Astrocyte (in vitro differentiated cells and primary cell): ENCODE results near the gene PDIA5. TPM values are rescaled to one million over a fixed set of nuclear protein-coding genes. Genes with fewer than 3 reads are reported as not detected.

Source experiments
- DNase-seq: peaks from one replicate; pipeline ENCODE4 v3.0.0-alpha.2; 2010; ENCODE audit warnings: low read depth
- FAIRE-seq: peaks from 2 replicates; lab custom pipeline; 2011; peaks lifted over from hg19 to GRCh38; lab: Jason Lieb, UNC
- H2AFZ ChIP-seq: 2 replicates; pipeline ENCODE4 v1.6.0; 2012; ENCODE audit warnings: low read depth, low read length, inconsistent platforms
- H3K27ac ChIP-seq: 2 replicates; pipeline ENCODE4 v1.5.1; 2011; ENCODE audit warnings: low read depth, low read length, inconsistent platforms
- H3K27me3 ChIP-seq: 2 replicates; pipeline ENCODE4 v1.6.0; 2011; ENCODE audit warnings: low read length, inconsistent platforms; ENCODE audit not compliant: insufficient read depth
- H3K36me3 ChIP-seq: 2 replicates; pipeline ENCODE4 v1.5.1; 2011; ENCODE audit warnings: low read length, inconsistent platforms; ENCODE audit not compliant: insufficient read depth
- H3K4me1 ChIP-seq: 2 replicates; pipeline ENCODE4 v1.5.1; 2011; ENCODE audit warnings: low read length, inconsistent platforms; ENCODE audit not compliant: insufficient read depth
- H3K4me2 ChIP-seq: 2 replicates; pipeline ENCODE4 v1.6.0; 2012; ENCODE audit warnings: low read length, inconsistent platforms
- H3K4me3 ChIP-seq: 2 replicates; pipeline ENCODE4 v1.5.1; 2011; ENCODE audit warnings: low read depth, mild to moderate bottlenecking, low read length, inconsistent platforms; ENCODE audit not compliant: insufficient read depth
- H3K79me2 ChIP-seq: 2 replicates; pipeline ENCODE4 v1.6.0; 2012; ENCODE audit warnings: mild to moderate bottlenecking, low read length, inconsistent platforms; ENCODE audit not compliant: insufficient read depth
- H3K9ac ChIP-seq: 2 replicates; pipeline ENCODE4 v1.6.0; 2012; ENCODE audit warnings: mild to moderate bottlenecking, low read length, inconsistent platforms
- H3K9me3 ChIP-seq: 2 replicates; pipeline ENCODE4 v1.5.1; 2012; ENCODE audit warnings: low read depth, mild to moderate bottlenecking, low read length, inconsistent platforms; ENCODE audit not compliant: insufficient read depth
- H4K20me1 ChIP-seq: 2 replicates; pipeline ENCODE4 v1.6.0; 2012; ENCODE audit warnings: low read length, inconsistent platforms; ENCODE audit not compliant: insufficient read depth
- H3K27ac Mint-ChIP-seq: one replicate; pipeline ENCODE4 v1.8.0; 2021; ENCODE audit warnings: mild to moderate bottlenecking, mixed read lengths; ENCODE audit not compliant: unreplicated experiment
- H3K27me3 Mint-ChIP-seq: one replicate; pipeline ENCODE4 v1.8.0; 2021; ENCODE audit warnings: low read depth, mixed read lengths; ENCODE audit not compliant: unreplicated experiment
- H3K36me3 Mint-ChIP-seq: one replicate; pipeline ENCODE4 v1.8.0; 2021; ENCODE audit warnings: low read depth, mixed read lengths; ENCODE audit not compliant: unreplicated experiment
- H3K4me1 Mint-ChIP-seq: one replicate; pipeline ENCODE4 v1.8.0; 2021; ENCODE audit warnings: low read depth, mixed read lengths; ENCODE audit not compliant: unreplicated experiment
- H3K4me3 Mint-ChIP-seq: one replicate; pipeline ENCODE4 v1.8.0; 2021; ENCODE audit warnings: mild to moderate bottlenecking, moderate library complexity, mixed read lengths; ENCODE audit not compliant: unreplicated experiment
- H3K9me3 Mint-ChIP-seq: one replicate; pipeline ENCODE4 v1.8.0; 2021; ENCODE audit warnings: mild to moderate bottlenecking, mixed read lengths; ENCODE audit not compliant: unreplicated experiment
- CTCF ChIP-seq: IDR thresholded peaks from 2 replicates; pipeline ENCODE4 v1.5.1; 2011; ENCODE audit warnings: low read depth, mild to moderate bottlenecking, inconsistent platforms, low read length, moderate library complexity; ENCODE audit not compliant: insufficient read depth
- EZH2 ChIP-seq: IDR thresholded peaks from 2 replicates; pipeline ENCODE4 v1.6.1; 2012; ENCODE audit warnings: mild to moderate bottlenecking, low read length, inconsistent platforms; ENCODE audit not compliant: insufficient read depth
- total RNA-seq: library from RNA; stranded (reverse); gene quantifications from 2 replicates; pipeline ENCODE4 v1.2.1, GENCODE V29; 2021

Gene PDIA5
- total RNA-seq, 1 donor from 2014 or later, result 77.5 TPM

GRCh38 chr3:123120573-123120972 is 53.7 kb downstream of the PDIA5 start:
- Histone ChIP-seq H3K4me1 (no peaks in the 10 kb centered on the region), H3K27ac (no peak overlapping the region), H3K9me3 (no peaks in the 10 kb centered on the region), H4K20me1 (peaks cover 64% of the 10 kb centered on the region), H3K79me2 (no peaks in the 10 kb centered on the region), H3K36me3 (peaks cover 16% of the 10 kb centered on the region), H3K27me3 (no peaks in the 10 kb centered on the region), H2AFZ (no peak overlapping the region), H3K9ac (no peak overlapping the region), H3K4me2 (no peak overlapping the region), H3K4me3 (no peak overlapping the region)
- peaks cover 31% of the 10 kb centered on the region for H3K4me1 Mint-ChIP-seq
- FAIRE-seq (no peak), DNase-seq (no peak)
- H3K9me3 Mint-ChIP-seq, result no peaks in the 10 kb centered on the region
- TF ChIP-seq CTCF (no peak), EZH2 (no peak)
- no peak overlapping the region for H3K4me3 Mint-ChIP-seq
- H3K27ac Mint-ChIP-seq, result peak overlapping the region; percentile 9
- no peaks in the 10 kb centered on the region for H3K27me3 Mint-ChIP-seq
- H3K36me3 Mint-ChIP-seq, result peaks cover 54% of the 10 kb centered on the region

- Mint-ChIP-seq H3K36me3 (peaks cover 48% of the 10 kb centered on the region), H3K4me1 (peaks cover 39% of the 10 kb centered on the region)
These were observed 55.2 kb downstream of the PDIA5 start for GRCh38 chr3:123122057-123122456.

More at GRCh38 chr3:123122057-123122456, 55.2 kb downstream of the PDIA5 start:
- H3K4me3 ChIP-seq, result no peak overlapping the region
- Mint-ChIP-seq H3K4me3 (no peak overlapping the region), H3K9me3 (no peaks in the 10 kb centered on the region), H3K27ac (peak overlapping the region; percentile 23), H3K27me3 (no peaks in the 10 kb centered on the region)
- no peaks in the 10 kb centered on the region for H3K27me3 ChIP-seq
- no peak overlapping the region for H3K4me2 ChIP-seq
- no peak overlapping the region for H2AFZ ChIP-seq
- H3K36me3 ChIP-seq, result peaks cover 23% of the 10 kb centered on the region
- H3K4me1 ChIP-seq, result no peaks in the 10 kb centered on the region
- no peaks in the 10 kb centered on the region for H3K79me2 ChIP-seq
- no peak for TF ChIP-seq CTCF
- no peak for TF ChIP-seq EZH2
- H3K27ac ChIP-seq, result no peak overlapping the region
- DNase-seq, result peak; percentile 14
- H3K9me3 ChIP-seq, result no peaks in the 10 kb centered on the region
- H4K20me1 ChIP-seq, result peaks cover 57% of the 10 kb centered on the region
- no peak for FAIRE-seq
- no peak overlapping the region for H3K9ac ChIP-seq
